ENCODE measurements around the gene GPR55. TPM values are rescaled to one million over a fixed set of nuclear protein-coding genes. Genes with fewer than 3 reads are reported as not detected.
"Not testable (repeated sequence)": the region's sequence is repeated elsewhere in the genome, so short reads cannot be mapped to it uniquely, and the experiment has no call there.

Gene GPR55
- total RNA-seq, 1 experiment from 2014 or later, result not detected

DNA sequence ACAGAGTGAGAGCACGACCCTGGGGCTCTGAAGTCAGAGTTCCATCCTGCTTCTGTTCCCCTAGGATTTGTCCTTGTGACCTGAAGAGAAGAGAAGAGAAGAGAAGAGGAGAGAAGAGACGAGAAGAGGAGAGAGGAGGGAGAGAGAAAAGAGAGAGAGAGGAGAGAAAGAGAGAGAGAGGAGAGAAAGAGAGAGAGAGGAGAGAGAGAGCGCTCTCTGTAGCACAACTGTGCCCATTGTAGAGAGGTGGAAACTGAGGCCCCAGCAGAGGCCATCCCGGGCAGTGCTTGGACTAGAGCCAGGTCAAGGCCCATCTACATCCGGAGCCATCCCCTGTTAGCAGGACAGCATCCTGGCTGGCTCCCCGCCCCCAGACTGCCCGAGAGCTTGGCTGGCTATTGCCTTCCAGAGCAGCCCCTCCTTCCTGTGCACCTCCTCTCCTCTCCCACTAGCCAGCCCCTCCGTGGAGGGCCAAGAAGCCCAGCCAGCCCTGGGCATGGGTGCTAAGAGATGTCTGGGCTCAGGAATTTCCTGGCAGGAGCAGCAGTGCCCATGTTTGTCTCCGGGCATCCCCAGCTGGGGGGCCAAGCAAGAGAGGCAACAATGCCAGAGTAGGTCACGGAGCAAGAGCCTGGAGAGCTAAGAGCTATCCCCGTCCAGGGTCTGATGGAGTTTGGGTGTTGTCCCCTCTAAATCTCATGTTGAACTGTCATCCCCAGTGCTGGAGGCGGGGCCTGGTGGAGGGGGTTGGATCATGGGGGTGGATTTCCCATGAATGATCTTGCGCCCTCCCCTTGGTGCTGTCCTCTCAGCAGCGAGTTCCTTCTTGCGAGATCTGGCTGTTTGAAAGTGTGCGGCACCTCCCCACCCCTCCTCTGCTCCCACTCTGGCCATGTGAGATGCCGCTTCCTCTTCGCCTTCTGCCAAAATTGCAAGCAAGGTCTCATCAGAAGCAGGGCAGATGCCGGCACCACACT is 18.2 kb upstream of the GPR55 start:
- Histone ChIP-seq H3K27me3 (ENCODE audit: control insufficient read depth, insufficient read depth, low read length) (no peaks in the 10 kb centered on the region), H3K36me3 (replicated peaks; ENCODE audit: control insufficient read depth, insufficient read depth, low read length) (no peaks in the 10 kb centered on the region), H3K4me3 (ENCODE audit: insufficient read depth, low read depth, low read length) (no peak overlapping the region)
- peak; percentile 54 for DNase-seq

DNA sequence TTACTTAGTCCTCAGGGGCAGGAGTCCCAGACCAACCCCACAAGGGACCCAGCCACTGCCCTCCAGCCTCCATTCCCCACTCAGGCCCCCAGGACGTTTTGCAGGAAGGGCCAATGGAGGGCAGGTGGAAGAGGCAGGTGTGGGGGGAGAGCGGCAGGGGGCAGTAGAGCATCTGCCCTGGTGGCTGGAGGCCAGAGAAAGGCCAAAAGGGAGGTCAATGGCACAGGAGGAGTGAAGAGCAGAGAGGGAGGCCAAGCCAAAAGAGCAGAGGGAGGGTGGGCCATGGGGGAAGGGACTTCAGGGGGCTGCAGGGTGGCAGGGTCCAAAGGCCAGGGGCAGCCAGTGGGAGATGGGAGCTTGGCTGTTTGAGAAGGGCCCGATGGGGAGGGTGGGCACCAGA is 17.3 kb upstream of the GPR55 start:
- no peaks in the 10 kb centered on the region for H3K27me3 ChIP-seq (ENCODE audit: control insufficient read depth, insufficient read depth, low read length)
- H3K4me3 ChIP-seq (ENCODE audit: insufficient read depth, low read depth, low read length), result no peak overlapping the region
- DNase-seq, result peak; percentile 73
- H3K36me3 ChIP-seq (replicated peaks; ENCODE audit: control insufficient read depth, insufficient read depth, low read length), result no peaks in the 10 kb centered on the region

DNA sequence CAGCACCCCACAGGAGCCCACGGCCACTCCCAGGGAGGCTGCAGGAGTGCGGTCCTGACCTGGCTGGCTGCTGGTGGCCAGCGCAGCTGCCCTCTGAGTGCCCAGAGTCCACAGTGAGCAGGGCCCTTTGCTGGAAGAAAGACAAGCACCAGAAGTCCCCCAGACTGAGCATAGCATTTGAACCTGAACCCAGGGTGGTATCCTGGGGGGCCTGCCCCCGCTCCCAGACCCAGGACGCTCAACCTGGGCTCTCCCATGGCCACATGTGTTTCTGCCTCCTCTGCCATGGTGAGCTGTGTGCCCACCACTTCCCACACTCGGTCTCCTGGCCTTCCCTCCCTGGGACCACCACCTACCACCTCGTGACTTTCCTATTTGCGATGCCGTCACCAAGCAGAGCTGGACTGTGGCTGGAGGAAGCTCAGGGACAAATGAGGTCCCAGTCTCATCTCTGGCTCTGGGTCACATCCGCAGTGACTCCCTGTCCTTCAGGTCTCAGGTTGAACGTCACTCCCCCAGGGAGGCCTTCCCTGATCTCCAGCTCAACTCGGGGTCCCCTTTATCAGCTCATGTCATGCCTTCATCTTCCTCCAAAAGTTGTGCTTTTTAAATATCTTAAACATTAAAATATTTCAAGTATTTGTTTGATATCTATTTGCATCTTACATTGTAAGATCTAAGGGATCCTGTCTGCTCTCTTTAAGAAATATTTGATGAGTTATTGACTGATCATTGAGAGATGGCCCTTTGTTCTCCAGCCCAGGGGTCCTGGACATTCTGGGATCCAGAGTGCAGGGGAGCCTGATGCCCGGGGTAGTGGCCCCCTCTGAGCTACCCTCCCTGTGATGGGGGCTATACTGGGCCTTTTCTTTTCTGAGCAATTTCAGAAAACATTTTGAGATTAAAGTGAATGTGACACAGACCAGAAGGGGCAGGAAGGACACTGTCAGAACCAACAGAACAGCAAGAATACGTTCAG is 16.4 kb upstream of the GPR55 start:
- Histone ChIP-seq H3K36me3 (replicated peaks; ENCODE audit: control insufficient read depth, insufficient read depth, low read length) (no peaks in the 10 kb centered on the region), H3K27me3 (ENCODE audit: control insufficient read depth, insufficient read depth, low read length) (no peaks in the 10 kb centered on the region), H3K4me3 (ENCODE audit: insufficient read depth, low read depth, low read length) (no peak overlapping the region)
- peak; percentile 37 for DNase-seq

DNA sequence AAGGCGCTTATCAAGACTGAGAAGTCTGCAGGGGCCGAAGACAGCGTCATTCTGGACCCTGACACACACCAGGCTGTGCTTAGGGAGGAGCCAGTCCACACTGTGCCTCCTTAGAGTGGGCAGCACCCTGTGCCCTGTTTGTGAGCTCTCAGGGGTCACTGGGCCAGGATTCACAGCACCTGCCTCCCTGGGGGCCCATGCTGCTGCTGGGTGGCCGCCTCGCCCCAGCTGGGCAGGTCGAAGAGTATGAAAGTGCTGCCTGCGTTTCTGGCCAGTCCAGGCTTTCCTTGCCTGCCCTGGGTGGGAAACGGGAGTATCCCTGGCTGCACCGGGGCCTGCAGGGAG is 15.4 kb upstream of the GPR55 start:
- H3K27me3 ChIP-seq (ENCODE audit: control insufficient read depth, insufficient read depth, low read length), result no peaks in the 10 kb centered on the region
- DNase-seq, result peak; percentile 32
- H3K36me3 ChIP-seq (replicated peaks; ENCODE audit: control insufficient read depth, insufficient read depth, low read length), result no peaks in the 10 kb centered on the region
- H3K4me3 ChIP-seq (ENCODE audit: insufficient read depth, low read depth, low read length), result no peak overlapping the region

DNA sequence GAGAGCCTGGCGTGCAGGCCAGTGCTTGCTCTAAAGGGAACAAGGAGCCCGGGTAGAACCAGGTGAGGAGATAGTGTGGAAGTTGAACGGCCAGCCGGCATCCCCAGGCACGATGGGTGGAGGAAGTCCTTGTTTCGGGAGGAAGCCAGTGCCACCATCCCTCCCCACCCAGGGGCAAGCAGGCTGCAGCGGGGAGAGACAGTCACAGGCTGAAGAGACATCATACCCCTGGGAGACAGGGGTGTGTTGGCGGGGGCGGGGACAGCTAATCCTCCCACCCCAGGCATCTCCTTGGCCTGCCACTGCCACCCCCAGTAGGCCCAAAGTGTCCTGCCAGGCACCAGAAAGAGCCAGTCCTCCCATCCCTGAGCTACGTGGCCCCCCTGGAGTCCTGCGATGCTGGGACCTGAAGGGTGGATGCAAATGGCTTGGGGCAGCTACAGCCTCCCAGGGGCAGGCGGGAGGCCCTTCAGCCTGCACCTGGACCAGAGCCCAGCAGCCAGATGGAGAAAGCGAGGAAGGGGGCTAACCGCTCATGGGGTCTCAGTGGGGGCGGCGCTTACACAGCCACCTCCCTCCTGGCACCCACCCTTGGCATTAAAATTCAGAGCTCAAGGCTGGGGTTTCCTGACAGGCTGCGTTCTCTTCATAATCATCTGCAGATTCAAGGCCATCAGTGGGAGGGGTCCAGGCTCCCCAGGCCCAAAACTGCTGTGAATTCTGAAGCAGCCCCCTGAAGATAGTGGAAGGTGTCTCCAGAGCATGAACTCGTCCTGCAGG is 14.8 kb upstream of the GPR55 start:
- H3K36me3 ChIP-seq (replicated peaks; ENCODE audit: control insufficient read depth, insufficient read depth, low read length), result no peaks in the 10 kb centered on the region
- peak; percentile 52 for DNase-seq
- no peaks in the 10 kb centered on the region for H3K27me3 ChIP-seq (ENCODE audit: control insufficient read depth, insufficient read depth, low read length)
- no peak overlapping the region for H3K4me3 ChIP-seq (ENCODE audit: insufficient read depth, low read depth, low read length)

DNA sequence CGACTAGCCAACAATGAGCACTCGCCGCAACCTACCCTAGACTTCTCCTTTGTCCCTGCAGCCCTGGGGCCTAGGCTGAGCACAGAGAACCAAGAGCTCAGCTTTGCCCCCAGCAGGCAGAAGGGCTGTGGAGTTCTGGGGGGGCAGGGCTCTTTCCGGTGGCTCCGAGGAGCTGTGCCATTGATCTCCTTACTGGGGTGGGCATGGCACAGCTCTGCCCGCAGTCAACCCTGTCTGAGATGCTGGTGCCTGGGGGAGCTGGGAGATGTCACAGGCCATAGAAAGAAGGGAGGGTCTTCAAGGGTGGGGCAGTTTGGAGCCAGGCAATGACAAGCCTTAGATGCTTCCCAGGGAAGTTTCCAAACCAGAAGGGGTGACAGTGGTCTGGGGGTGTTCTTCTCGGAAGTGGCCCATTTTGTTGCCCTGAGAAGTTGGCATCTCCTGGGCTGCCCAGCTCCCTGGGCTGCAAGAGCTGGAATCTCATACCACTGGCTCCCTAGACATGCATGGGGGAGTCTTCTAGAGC is 14.1 kb upstream of the GPR55 start:
- peak; percentile 29 for DNase-seq
- Histone ChIP-seq H3K27me3 (ENCODE audit: control insufficient read depth, insufficient read depth, low read length) (no peaks in the 10 kb centered on the region), H3K4me3 (ENCODE audit: insufficient read depth, low read depth, low read length) (no peak overlapping the region), H3K36me3 (replicated peaks; ENCODE audit: control insufficient read depth, insufficient read depth, low read length) (no peaks in the 10 kb centered on the region)

DNA sequence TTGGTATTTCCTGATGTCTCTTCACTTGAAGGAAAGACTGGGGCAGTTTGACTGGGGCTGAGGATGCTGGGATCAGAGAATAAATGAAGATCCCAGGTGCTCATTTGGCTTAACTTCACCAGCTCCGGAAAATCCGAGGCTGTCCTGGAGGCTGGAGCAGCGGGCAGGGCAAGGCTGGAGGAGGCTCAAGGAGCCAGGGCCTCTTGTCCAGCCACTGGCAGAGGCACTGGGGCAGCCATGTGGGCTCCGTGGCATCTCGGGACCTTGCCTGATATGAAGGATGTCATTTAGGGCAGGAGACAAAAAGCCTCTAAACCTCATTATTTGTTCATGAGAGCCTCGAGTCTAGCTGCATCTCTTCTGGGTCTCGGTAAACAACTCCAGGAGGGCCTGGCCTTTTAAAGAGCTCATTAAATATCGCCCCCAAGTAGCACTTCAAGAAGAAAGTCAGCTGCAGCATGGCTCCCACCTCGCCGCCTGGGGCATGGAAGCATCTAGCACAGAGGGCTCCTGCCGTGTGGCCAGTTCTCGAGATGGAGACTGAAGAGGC is 13.5 kb upstream of the GPR55 start:
- DNase-seq, result no peak
- Histone ChIP-seq H3K36me3 (replicated peaks; ENCODE audit: control insufficient read depth, insufficient read depth, low read length) (no peaks in the 10 kb centered on the region), H3K27me3 (ENCODE audit: control insufficient read depth, insufficient read depth, low read length) (no peaks in the 10 kb centered on the region), H3K4me3 (ENCODE audit: insufficient read depth, low read depth, low read length) (no peak overlapping the region)

DNA sequence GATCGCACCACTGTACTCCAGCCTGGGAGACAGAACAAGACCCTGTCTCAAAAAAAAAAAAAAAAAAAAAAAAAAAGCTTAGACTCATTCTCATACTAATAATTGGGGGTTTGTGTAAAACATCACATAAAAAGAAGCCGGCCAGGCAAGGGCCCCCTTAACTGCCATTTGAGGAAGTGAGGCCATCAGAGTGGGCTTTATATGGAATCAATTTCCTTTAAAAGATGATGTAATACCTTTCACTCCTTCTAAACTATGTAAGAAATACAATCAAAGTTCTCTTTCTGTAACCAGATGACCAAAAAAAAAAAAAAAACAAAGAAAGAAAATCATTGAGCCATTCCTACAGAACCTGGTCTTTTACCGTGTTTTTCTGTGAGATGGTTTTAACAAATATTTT is 13.1 kb upstream of the GPR55 start:
- no peak for DNase-seq
- no peak overlapping the region for H3K4me3 ChIP-seq (ENCODE audit: insufficient read depth, low read depth, low read length)
- H3K27me3 ChIP-seq (ENCODE audit: control insufficient read depth, insufficient read depth, low read length), result no peaks in the 10 kb centered on the region
- no peaks in the 10 kb centered on the region for H3K36me3 ChIP-seq (replicated peaks; ENCODE audit: control insufficient read depth, insufficient read depth, low read length)

DNA sequence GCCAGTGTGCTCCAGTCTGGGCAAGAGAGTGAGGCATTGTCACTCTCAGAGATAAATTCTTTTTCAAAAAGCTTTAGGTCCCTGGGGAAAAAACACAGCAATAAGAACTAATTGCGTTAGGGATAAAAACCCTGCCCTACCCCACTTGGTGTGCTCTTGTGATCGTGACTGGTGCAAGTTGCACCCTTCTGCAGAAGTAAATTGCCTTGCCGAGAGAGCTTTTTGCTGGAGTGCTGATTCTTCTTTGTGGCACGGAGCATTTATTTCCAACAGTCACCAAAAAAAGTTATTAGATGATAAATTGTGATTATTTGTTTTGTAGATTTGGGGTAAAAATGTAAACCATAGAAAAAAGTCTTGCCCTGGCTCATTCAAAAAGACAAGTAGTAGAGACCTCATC is 12.3 kb upstream of the GPR55 start:
- no peak for DNase-seq
- H3K36me3 ChIP-seq (replicated peaks; ENCODE audit: control insufficient read depth, insufficient read depth, low read length), result no peaks in the 10 kb centered on the region
- no peak overlapping the region for H3K4me3 ChIP-seq (ENCODE audit: insufficient read depth, low read depth, low read length)
- H3K27me3 ChIP-seq (ENCODE audit: control insufficient read depth, insufficient read depth, low read length), result no peaks in the 10 kb centered on the region

DNA sequence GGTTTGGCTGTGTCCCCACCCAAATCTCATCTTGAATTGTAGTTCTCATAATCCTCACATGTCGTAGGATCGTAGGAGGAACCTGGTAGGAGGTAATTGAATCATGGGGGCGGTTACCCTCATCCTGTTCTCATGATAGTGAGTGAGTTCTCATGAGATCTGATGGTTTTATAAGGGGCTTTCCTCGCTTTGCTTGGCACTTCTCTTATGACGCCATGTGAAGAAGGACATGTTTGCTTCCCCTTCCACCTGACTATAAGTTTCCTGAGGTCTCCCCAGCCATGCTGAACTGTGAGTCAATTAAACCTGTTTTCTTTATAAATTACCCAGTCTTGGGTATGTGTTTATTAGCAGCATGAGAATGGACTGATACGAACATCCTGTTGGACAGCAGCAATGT is 11.2 kb upstream of the GPR55 start:
- not testable (repeated sequence) for H3K27me3 ChIP-seq (ENCODE audit: control insufficient read depth, insufficient read depth, low read length); DNase-seq; H3K36me3 ChIP-seq (replicated peaks; ENCODE audit: control insufficient read depth, insufficient read depth, low read length); H3K4me3 ChIP-seq (ENCODE audit: insufficient read depth, low read depth, low read length)

DNA sequence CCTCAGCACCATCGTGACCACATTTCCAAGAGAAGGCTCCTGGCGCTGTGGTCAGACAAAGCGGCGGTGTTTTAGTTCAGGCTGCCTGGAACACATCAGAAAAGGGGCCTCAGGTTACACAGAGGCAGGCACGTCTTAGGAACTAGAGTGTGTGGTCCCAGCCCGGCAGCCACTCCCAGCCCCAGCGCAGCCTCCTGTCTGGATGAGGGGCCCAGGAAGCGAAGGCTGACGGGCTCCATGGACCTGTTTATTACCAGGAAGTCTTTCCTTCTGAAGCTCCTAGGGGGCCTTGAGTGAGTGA is 10.0 kb upstream of the GPR55 start:
- Histone ChIP-seq H3K27me3 (ENCODE audit: control insufficient read depth, insufficient read depth, low read length) (no peaks in the 10 kb centered on the region), H3K36me3 (replicated peaks; ENCODE audit: control insufficient read depth, insufficient read depth, low read length) (no peaks in the 10 kb centered on the region), H3K4me3 (ENCODE audit: insufficient read depth, low read depth, low read length) (no peak overlapping the region)
- DNase-seq, result peak; percentile 45

DNA sequence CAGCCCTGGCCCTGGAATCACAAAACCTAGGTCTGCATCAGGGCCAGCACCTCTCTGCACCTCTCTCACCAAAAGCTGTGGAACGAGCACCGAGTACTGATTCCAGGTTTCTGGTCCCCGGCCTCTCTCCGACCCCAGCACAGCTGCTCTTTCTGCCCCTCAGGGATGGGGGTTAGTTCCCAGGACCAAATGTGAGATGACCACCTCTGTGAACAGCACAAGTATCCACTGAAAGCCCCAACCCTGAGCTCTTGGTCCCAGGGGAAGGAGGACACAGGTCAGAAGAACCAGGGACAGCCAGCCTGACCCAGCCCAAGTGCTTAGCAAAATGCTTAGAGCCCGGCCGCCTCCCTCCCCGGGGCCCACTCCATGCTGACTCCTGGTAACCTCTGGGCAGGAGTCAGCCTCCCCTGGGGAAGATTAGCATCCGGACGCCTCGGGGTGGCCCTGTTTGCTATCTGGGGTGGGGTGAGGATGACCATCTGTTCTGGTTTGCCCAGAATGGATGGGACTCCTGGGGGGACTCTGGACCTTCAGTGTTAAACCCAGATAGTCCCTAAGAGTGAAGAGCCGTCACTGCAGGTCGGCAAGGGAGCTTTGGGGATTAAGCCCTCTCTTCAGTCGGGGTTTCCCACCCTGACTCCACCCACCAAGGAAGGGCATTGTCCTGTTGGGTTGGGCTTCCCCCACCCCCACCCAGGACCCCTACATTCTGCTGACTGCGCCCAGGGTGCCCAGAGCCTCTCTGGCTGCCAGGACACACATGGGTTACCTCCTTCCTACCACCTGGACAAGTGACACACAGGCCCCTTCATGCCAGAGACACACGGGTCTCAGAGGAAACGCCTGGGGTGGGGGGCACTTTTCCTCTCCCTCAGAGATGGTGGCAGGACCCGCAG is 9.4 kb upstream of the GPR55 start:
- H3K4me3 ChIP-seq (ENCODE audit: insufficient read depth, low read depth, low read length), result no peak overlapping the region
- H3K36me3 ChIP-seq (replicated peaks; ENCODE audit: control insufficient read depth, insufficient read depth, low read length), result no peaks in the 10 kb centered on the region
- no peaks in the 10 kb centered on the region for H3K27me3 ChIP-seq (ENCODE audit: control insufficient read depth, insufficient read depth, low read length)
- DNase-seq, result peak; percentile 53

DNA sequence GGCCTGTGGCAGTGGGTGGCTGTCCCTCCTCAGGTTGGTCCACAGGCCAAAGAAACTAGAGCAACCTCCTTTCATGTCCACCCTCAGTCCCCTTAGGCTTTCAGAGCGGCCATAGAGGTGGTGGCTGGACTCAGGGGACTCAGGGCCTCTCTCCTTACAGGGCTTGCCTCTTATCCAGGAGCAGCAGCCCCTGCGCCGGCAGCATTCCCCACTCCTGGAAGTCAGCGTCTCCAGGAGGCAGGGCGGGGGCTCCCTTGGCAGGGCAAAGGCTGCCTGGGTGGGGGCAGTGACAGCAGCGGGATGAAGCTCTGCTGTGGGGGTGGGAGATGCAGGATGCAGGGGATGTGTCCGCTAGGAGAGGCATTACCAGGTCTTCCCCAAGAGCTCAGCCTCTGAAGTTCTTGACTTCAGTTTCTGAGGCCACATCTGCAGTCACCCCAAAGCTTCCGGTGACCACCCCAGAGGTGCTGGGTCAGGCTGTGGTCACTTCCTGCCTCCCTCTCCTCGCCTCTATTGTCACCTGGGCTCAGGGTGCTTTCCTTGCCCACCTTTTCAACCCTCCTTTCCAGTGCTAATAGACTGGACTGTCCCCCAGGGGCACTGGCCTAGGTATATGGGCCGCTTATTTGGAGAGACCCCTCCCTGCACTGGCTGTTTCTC is 8.6 kb upstream of the GPR55 start:
- Histone ChIP-seq H3K27me3 (ENCODE audit: control insufficient read depth, insufficient read depth, low read length) (no peaks in the 10 kb centered on the region), H3K36me3 (replicated peaks; ENCODE audit: control insufficient read depth, insufficient read depth, low read length) (no peaks in the 10 kb centered on the region), H3K4me3 (ENCODE audit: insufficient read depth, low read depth, low read length) (no peak overlapping the region)
- peak; percentile 56 for DNase-seq
